Measurements from ENCODE around the gene ACTL7B.
"Not testable (repeated sequence)": the region's sequence is repeated elsewhere in the genome, so short reads cannot be mapped to it uniquely, and the experiment has no call there.

Gene ACTL7B

DNA sequence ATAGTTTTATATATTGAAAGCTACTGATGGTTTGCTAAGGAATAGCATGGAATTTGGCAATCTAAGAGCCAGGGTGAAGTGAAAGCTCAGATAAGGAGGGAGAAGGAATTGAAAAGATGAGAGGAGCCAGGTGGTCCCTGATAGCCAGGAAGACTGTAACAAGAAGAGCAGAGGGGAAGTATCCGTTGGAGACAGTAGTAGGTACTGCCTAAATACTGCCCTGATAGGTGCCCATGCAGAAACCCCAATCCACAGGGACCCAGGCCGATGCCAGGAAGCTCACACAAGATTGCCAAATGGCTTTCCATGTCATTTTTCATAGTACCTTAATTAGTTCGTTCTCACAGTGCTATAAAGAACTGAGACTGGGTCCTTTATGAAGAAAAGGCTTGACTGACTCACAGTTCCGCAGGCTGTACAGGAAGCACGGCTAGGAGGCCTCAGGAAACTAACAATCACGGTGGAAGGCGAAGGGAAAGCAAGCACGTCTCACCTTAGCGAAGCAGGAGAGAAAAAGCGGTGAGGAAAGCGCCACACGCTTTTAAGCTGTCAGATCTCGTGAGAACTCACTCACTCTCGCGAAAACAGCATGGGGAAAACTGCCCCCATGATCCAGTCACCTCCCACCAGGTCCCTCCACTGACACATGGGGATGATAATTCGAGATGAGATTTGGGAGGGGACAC is 13.0 kb downstream of the ACTL7B start:
- no peak for DNase-seq

DNA sequence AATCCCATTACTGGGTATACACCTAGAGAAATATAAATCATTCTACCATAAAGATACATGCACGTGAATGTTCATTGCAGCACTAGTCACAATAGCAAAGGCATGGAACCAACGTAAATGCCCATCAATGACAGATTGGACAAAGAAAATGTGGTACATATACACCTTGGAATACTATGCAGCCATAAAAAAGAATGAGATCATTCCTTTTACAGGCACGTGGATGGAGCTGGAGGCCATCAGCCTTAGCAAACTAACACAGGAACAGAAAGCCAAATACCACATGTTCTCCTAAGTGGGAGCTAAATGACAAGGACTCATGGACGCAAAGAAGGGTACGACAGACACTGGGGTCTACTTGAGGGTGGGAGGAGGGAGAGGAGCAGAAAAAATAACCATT is 16.2 kb downstream of the ACTL7B start:
- not testable (repeated sequence) for DNase-seq

DNA sequence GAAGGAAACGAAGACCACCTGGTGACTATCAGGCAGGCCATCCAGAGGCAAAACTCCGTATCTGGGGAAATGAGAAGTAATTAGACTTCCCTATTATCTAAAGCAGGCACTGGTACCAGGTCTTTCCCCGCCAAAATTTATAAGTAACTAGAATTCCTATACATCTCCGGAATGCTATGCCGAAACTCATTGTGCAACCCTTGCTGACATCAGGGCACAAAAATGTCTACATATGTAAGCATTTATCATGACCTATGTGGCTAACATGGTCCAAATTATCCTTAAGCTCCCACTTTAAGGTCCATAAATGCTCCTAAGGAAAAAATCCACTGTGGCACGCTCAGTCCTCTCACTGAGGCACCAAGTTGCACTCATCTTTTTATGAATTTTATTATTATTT is 17.8 kb downstream of the ACTL7B start:
- DNase-seq: no peak

DNA sequence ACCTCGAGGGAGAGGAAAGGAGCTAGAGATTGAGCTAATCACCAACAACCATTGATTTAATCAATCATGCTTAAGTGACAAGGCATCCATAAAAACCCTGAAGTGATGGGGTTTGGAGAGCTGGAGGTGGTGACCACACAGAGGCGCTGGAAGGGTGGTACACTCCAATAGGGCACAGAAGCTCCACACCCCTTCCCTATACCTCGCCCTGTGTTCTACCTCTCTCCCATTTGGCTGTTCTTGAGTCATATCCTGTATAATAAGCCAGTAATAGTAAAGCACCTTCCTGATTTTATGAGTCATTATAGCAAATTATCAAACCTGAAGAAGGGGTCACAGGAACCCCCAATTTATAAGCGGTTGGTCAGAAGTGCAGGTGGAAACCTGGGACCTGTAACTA is 18.3 kb downstream of the ACTL7B start:
- no peak for DNase-seq

DNA sequence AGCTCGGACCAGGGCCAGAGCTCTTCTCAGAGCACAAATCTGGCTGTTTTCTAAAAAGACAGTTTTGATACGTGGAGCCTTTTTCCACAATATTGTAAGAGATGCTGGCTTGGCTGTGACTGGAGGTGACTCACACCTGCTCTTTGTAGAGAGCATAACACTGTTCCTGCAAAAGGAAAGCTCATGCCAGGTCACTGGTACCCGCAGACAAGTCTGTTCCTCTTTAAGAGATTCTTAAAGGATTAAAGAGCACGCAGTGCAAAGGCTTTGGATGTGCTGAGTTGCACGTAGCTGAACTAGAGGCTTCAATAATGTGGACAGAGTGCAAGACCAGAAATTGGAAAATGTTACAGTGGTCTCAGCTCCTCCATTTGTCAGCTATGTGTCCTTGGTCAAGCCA is 19.0 kb downstream of the ACTL7B start:
- no peak for DNase-seq

DNA sequence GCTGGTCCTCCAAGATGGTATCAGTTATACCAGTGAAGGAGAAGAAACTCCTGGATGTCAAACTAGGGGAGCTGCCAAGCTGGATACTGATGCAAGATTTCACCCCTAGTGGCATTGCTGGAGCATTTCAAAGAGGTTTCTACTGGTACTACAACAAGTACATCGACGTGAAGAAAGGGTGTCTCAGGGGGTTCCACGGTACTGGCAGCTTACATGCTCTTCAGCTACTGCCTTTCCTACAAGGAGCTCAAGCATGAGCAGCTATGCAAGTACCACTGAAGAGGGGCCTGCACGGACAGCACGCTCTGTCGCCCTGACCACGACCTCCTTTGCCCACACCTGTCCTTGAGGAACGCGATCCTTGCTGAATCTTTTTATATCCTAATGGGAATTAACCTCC is 19.5 kb downstream of the ACTL7B start:
- DNase-seq: no peak

DNA sequence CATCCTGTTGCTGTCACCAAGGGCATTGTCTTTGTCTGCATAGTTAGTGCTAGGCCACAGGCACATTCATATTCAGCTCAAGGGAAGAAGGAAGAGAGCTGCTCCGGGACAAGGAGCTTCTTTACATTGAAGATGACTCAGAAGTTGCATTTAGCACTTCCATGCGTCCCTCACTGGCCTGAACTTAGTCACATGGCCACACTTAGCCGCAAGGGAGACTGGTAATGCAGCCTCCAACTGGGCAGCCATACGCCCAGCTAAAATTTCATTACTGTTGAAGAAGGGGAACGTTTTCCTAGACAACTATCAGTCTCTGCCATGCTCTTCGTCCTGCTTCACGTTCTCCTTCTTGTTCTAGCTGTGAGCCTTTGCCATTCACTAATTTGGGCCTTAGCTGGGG is 20.0 kb downstream of the ACTL7B start:
- no peak for DNase-seq

DNA sequence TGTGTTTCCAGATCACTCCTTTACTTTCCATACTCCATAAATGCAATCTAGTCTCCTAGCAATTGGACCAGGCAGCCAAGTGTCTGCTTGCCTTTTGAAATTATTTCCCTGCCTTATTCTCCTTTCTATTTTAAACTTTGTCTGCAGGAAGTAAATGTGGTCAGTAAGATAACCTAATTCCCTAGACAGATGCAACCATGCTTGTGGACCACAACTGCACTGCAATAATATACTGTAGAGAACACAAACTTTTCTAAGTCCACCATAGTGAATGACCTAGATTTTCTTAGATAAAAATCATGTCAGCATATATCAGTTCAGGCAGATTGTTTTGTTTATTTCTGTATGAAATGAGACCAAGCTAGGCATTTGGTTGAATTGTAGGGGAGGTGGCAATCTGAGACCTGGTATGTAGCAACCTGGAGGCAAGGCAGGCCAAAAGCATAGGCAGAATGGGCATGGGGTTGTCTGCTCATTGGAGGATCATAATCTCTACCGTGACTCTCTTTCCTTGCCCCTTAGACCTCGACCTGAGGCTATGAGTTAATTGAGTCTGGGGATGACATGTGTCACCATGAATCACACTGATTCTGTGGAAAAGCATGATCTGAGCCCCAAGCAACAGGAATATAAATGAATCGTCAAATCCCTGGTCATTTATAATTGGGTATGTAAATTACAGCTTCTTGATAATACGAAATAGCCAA is 20.7 kb downstream of the ACTL7B start:
- no peak for DNase-seq

DNA sequence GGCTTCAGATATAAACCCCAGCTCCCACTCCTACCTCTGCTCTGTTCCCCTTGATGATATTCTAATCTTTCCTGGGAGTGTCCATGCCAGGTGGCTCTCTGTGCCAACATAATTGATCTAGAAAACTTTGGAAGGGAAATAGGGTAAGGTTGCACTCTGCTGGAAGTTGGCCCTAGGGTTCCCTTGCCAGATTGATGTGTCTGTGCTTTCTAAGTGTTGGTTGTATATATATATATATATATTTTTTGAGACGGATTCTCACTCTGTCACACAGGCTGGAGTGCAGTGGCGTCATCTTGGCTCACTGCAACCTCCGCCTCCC is 23.6 kb downstream of the ACTL7B start:
- DNase-seq: no peak

DNA sequence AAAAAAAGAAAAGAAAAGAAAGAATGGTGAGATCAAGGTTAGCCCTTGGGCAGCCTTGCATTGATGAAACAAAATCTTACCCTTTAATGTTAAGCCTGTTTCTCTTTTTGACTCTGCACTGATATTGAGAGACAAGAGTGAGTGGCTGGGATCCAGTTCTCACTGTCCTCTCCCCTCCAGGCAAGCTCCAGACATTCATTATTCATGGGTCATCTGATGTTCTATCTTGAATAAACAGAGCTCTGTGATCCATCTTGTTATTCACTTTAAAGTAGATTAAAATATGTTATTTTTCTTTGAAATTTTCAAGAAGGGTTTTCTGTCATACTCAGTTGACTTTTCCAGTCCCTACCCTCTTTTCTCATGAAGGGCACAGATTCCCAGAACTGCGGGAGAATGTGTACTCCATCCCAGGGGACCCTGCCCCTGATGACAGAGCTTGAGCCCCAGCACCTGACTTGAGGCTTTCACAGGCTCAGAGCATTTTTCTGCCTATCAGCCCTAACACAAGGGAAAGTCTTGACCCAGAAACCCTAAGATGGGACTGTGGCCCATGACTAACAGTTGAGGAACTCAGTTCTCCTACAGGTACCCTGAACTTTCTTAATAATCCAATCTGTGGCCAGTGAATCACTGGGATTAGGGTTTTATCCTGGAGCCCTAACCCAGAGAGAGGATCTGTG is 24.1 kb downstream of the ACTL7B start:
- no peak for DNase-seq

DNA sequence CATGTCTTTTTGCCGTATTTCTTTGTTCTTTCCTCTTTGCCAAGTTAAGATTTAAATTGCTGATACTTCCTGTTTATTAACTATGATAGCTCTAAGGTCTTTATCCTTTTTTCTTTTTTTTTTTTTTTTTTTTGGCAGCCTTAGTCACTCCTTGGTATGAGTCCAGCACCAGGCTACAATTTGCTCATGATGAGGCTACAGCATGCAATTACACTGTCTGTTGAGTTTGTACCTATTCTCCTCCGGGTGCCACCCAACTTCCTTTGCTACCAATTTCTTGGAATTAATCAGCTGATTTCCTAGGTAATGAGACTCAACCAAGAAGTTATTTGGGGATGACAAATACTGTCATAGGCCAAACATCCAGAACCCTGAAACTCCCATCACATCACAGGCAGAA is 25.5 kb downstream of the ACTL7B start:
- DNase-seq: no peak

DNA sequence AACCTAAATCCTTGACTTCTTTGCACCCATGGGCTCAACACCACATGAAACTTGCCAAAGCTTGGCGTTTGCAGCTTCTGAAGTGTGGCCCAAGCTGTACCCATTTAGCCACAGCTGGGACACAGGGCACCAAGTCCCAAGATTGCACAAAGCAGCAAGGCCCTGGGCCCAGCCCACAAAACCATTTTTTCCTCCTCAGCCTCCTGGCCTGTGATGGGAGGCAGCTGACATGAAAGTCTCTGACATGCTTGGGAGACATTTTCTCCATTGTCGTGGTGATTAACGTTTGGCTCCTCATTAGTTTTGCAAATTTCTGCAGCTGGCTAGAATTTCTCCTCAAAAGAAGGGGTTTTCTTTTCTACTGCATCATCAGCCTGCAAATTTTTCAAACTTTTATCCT is 32.0 kb downstream of the ACTL7B start:
- no peak for DNase-seq

DNA sequence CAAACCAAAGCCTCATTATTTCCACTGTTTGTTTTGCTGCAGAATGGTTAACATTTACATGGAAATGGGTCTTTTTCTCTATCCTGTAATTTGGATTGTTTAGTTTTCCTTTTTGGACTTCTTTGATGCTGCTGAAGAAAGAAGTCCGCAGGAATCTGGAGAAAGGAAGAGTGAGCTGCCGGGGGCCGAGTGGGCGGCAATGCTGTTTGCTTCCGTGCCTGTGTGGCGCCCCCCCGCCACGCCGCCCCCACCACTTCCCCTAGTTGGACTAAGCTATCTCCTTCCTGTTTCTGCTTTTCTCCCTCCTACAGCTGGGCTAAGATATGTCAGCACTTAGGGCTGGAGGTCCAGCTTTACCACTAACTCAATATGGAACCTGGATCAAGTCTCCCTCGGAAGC is 39.7 kb downstream of the ACTL7B start:
- no peak for DNase-seq

DNA sequence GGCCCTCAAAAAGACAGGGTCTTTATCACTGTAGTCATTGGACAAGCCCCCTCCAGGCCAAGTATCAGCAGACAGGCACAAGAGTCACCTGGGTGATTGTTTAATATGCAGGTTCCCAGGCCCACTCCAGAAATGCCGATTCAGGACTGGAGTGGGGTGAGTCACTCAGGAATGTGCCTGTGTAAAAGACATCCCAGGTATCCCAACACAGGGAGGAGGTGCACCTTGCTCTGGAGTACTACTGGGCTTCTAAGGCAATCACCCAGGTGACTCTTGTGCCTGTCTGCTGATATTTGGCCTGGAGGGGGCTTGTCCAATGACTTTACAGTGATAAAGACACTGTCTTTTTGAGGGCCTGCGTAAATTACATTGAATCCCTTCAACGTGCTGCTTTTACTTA is 40.6 kb downstream of the ACTL7B start:
- DNase-seq: no peak

DNA sequence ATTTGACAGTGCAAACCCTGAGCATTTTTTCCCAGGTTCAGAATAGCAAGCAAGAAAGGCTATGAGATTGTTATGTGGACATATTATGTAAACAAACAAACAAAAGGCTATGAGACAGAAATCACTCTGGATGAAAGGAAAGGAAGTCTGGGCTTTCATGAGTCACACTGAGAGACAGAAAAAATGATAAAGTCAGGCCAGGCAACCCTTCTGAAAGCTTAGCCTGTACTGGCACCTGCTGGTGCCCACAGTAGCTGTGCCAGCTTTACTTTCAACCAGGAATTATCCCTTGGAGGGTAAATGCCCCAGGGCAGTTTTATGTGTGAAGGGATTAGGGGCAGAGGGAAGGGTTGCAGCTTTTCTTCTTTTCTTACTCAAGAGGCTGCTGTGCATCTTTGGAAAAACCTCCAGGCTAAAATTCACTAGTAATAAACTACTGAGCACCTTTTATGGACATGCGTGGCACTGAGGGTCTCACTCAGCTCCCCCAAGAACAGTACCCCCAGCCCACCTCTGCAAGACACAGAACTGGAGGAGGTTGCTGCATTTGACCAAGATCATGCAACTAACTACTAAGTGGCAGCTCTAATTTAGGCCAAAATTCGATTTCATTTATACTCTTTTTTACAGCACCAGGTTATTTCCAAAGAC is 41.7 kb downstream of the ACTL7B start:
- no peak for DNase-seq

DNA sequence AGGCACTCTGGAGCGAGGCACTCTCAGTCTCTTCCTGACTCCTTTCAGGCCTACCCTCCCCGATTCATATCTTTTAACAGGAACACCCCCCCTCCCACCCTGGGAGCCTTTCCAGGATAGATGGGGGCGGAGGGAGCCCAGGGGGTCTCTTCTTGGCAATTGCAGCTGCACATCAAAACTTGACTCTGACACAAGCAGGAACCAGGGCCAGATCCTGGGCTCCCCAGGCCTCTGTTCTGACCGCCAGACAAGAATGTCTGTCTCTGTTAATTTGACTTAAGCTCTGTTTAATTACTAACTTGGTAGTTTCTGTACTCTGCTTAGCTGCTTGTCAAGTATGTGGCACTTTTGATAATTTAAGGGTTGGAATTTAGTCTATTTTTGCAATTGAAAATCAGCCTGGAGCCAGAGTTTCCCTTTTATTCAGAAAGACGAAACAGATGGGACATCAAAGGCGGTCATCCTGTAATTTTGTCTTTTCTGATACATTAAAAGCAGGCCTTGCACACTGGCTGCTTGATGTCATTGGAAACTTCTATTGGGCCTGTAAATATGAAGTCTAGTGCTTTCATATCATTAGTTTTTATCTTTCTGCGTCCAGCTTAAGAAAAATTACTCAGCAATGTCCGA is 43.3 kb downstream of the ACTL7B start:
- no peak for DNase-seq

DNA sequence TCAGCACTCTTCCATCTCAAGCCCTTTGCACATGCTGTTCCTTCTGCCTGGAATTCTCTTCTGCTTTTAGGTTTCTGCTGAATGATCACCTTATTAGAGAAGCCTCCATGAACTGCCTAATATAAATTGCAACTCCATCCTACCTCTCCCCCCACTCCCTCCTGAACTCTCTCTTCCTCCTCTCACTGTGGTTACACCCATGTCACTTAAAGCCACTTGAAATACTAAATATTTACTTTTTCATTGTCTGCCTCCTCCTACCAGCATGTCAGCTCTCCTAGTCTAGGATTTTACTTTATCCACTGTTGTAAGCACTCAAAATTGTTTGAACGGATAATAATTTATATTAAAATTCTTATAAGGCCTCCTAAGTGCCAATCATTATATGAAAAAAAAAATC is 43.8 kb downstream of the ACTL7B start:
- no peak for DNase-seq

DNA sequence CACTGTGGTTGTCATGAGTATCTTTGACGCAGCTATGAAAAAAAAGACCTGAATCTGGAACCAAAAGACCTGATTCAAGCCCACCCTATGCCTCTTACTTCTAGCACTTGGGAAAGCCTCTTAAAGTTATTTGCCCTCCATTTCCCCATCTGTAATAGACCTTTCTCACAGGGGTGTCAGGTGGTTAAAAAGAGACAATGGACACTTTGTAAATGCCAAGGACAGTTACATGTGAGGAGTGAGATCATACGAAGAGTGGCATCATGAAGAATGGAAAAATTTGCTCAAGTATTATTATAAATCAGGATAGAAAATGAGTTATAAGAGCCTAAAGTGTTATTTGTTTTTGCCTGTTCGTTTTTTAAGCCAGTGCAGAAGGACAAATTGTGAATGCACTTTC is 46.5 kb downstream of the ACTL7B start:
- DNase-seq: no peak
